Stimulated activated CD4-positive, alpha-beta T cell treated with anti-CD3 and anti-CD28 coated beads, Interleukin-1b, Interleukin-23, amount 100 ng/mL, for 4 hours (primary cell): ENCODE measurements around the gene GGT7.
"Not testable (repeated sequence)": the region's sequence is repeated elsewhere in the genome, so short reads cannot be mapped to it uniquely, and the experiment has no call there.

Source experiments
- DNase-seq, 2 donors: peaks; one replicate each; pipeline ENCODE4 v3.0.0-alpha.2; 2020; ENCODE audit warnings: low read depth in 2 of 2

GGT7 gene

DNA sequence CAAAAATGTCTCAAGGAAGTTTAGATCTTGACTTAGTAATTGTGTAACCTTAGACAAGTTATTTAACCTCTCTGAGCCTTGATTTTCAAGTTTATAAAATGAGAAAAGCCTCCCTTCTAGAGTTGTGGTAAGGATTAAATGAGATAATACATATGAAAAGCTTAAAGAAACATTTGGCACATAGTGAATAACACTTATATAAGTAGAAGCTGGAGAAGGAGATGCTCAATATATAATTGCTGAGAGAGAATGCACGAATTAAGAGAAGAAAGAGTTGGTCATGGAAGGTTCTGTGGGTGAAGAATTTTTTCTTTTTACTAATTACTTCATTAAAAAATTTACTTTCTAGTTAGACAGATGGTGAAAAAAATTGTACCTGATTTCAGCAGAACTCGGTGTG, 9.0 kb upstream of the GGT7 start:
- no peak for DNase-seq

DNA sequence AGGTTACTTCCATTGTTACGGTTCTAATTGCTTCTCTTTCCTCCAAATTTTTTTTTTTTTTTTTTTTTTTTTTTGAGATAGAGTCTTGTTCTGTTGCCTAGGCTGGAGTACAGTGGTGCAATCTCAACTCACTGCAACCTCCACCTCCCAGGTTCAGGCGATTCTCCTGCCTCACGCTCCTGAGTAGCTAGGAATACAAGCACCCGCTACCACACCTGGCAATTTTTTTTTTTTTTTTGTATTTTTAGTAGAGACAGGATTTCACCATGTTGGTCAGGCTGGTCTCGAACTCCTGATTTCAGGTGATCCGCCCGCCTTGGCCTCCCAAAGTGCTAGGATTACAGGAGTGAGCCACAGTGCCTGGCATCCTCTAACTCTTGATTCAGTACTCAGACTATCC, 8.3 kb upstream of the GGT7 start:
- DNase-seq, result not testable (repeated sequence)

DNA sequence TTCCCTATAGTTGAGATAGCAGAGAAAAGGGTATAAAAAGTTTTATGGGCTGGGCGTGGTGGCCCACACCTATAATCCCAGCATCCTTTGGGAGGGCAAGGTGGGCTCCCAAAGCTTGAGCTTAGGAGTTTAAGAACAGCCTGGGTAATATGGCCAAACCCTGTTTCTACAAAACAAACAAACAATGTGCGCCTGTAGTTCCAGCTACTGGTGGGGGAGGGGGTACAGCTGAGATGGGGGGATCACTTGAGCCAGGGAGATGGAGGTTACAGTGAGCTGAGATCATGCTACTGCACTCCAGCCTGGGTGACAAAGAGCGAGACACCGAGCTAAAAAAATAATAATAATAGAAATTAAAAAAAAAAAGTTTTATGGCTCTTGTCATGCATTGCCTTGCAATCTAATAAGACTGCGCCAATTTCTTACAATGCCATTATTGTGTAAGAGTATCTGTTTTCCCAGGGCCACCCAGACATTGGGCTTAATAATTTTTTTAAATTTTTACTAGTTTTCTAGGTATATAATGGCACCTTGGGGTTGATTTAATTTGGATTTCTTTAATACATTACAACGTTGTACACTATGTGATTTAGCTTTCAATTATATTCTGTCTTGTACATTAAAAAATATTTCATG, 7.7 kb upstream of the GGT7 start:
- no peak for DNase-seq

DNA sequence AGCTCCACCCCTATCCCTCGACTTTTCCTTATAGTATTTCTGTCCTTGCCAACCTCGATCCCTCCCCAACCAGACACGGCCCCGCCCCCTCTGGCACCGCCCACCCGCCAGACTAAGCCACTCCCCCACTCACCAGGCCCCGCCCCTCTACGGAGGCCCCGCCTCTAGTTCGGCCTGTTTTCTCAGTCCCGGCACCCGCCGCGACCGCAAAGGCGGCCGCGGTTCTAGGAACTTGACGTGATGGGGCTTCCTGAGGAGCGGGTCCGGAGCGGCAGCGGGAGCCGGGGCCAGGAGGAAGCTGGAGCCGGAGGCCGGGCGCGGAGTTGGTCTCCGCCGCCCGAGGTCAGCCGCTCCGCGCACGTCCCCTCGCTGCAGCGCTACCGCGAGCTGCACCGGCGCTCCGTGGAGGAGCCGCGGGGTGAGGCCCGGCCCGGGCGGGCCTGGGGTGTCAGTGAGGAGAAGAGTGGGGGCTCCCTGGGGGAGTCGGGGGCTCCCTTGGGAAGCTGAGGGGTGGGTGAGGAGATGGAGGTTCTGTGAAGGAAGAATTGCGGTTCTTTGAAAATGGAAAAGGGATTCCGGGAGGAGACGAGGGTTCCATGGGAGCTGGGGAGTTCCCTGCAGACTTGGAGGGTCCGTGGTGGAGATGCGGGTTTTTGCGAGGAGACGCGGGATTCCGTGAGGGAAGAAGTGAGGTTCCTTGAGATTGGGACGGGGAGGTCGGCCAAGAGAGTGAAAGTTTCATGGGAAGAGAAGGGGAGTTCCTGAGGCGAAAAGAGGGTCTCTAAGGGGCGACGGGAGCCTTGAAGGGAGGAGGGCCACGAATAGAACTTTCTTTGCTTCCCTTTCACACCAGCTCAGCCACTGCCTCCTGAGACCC, 4.0 kb upstream of the GGT7 start, which contains the start of gene ACSS2:
Gene ACSS2, plus strand, starts transcription at position 207 of the 877 bp plus-strand sequence. Its CDS starts 34 bp downstream, at position 241.
- peak; percentile 98 for DNase-seq

DNA sequence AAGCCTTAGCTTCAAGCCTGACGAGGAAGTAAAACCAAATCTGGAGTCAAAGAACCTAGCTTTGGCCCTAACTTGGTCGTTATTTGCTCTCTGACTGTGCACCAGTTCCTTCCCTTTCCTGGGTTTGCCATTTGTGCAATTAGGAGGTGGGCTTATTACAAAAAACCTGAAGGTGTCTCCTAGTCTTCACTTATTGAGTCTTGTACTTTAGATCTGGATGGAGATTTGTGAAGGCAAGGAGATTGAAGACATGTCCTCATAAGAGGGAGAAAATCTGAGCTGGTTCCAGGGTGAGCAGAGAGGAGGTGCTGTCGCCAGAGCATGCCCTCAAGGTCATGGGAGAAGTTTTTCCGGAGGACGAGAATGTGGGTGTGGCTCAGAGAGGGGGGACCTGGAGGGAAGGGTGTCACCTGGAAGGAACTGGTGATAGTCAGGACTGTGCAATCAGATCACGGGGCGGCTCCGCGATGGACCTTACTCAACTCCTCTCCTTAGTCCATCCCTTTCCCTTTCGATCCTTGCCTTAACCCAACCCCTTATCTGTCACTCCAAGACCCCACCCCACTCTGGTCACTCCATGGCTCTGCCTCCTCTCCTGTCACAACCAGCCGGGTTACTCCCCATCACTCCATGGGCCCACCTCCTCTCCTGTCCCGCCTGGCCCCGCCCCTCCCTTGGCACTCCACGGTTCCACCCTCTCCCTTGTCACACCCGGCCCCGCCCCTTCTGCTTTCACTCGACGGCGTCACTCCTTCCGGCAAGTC, 3.2 kb upstream of the GGT7 start:
- no peak for DNase-seq

DNA sequence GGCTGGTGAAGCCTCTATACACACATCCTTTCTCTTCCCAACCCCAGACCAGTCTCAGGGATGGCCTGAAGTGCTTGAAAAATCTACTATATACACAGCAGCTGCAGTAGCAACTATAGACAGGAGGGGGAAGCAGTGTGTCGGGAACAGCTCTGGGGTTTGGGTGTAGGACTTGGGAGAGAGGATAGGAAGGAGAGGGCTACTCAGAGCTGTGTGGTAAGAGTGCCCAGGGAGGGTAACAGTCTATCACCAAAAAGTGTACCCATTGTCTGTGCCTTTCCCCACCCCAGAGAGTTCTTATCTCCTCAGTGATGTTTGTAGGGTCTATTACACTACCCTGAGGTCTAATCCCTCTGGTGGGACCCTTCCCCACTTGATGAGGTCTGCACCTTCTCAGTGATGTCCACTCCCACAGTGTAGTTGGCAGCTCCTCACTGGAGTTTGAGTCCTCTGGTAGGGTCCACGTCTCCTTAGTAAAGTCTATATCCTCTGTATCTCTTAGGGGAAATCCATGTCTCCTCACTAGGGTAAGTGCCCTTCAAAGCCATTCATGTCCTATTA, 1.5 kb upstream of the GGT7 start:
- peak; percentile 36 to 42 for DNase-seq

DNA sequence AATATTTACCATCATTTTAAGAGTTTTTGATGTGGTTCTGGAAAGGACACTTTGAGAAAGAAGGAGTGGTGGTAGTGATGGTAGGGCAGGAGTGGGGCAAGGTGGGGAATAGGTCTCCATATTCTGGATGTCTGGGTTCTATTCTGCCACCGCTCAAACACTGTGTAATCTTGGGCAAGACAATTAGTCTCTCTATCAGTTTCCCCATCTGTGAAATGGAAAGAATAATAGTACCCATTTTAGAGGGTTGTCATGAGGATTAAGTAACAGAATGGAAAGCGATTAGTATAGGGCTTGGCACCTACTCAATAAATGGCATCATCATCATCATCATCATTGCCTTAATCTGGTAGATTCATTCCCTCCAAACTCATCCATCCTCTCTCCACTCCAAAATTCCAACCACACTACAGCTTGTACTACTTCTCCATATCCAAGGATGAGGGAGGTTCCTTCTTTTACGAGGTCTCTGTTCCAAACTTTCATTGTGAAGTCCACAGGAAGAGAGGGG, 982 bp upstream of the GGT7 start:
- no peak for DNase-seq

DNA sequence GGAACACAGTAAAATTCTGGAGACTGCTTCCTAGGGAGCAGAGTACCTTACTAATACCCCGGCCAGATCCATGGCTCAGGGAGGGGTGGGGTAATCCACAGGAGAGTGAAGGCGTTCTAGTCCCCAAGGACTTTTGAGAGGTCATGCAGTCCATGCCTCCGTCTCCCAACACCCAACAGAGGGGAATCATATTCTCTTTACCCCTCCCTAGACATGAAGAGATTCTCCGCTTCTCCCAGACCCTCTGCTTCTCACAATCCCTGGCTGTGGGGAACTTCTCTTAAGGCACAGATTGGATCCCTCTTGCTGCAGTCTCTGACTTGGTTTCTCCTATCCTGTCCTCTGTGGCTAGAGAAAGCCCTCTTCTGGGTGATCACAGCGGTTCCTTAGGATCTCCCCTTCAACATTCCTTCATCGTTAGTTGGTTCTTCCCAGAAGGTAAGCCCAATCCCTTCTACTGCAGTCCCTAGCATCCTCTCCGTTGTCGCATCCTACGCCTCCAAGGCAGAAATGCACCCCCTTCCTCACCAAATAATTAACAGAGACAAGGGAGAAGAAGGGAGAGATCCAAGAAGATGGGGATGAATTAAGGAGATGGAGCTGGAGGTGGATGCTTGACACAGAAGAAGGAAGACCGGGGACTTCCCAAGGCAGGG, 562 bp downstream of the GGT7 start:
- no peak for DNase-seq

DNA sequence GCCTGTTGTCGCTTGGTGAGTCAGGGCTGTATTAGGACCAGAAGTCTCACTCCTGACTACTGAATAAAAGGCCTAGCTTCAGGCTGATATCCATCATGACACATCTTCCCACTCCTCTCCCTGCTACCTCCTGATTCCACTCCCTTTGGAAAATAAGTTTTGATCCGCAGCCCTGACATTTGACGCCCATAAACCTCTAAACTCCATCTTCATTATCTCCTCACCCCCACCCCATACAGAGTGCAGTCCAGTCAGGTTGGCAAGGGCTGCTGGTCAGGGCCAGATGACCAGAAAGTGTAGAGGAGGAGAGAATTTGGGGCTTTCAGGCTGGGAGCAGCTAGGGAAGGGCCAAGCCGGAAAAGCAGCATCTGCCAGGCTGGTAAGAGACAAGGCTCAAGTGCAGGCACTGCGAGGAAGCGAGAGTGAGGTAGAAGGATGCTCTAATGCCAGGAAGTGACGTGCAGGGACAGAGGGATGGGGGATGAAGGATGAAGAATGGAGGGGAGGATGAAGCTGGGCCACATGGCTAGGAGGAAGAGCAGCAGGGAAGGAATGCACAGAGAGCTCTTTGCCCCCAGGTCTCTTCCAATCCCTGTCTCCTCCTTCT, 1.2 kb downstream of the GGT7 start:
- DNase-seq, result no peak

DNA sequence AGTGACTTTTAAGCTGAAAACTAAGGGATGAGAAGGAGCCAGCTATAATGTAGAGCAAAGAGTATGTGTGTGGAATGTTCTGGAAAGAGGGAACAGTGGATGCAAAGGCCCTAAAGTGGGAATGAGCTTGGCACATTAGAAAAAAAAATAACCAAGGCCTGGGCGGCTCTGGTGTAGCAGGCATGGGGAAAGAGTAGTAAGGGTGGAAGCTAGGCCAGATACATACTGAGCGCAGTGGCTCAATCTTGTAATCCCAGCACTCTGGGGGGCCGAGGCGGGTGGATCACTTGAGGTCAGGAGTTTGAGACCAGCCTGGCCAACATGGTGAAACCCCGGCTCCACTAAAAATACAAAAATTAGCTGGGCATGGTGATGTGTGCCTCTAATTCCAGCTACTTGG, 8.4 kb downstream of the GGT7 start:
- DNase-seq, result no peak

DNA sequence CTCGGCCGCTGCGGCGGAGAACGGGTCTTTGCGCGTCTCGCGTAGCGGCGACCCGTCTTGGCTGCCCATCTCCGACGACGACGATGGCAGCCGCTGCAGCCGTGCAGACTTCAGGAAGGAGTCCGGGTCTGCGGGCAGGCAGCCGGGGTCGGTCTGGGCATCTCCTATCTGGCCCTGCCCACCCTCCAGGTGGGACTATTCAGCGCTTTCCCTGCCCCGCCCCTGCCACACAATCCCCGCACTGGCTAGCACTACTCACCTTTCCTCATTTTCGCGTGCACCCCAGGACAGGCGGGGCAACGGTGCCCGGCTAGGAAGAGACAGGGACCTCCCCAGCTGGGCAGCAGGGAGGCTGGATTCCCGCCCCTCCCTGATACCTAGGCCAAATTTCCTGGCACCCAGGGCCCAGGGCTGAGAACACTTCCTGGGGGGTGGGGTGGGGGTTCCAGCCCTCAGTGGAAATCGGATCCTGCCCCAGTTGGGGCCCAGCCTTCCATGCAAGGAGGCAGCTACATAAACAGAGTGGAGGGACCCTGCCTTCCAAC, 9.2 kb downstream of the GGT7 start:
- no peak for DNase-seq

DNA sequence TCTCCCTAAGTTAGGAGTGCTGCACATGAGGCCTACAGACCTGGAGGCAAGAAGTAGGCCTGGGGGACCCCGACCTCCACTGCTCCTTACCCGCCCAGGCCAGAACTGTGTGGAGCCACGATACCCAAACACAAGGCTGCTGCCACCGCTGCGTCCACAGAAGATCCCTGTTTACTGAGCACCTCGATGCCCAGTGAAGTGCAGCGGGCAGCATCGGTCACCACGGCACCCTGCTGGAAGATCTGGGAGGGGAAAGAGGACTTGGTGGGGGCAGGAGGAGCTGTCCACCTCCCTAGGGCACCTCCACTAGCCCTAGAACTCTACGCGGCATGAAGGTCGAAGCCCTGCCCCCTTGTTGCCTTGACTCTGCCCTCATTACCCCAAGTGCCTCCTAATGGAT, 9.9 kb downstream of the GGT7 start:
- no peak for DNase-seq

DNA sequence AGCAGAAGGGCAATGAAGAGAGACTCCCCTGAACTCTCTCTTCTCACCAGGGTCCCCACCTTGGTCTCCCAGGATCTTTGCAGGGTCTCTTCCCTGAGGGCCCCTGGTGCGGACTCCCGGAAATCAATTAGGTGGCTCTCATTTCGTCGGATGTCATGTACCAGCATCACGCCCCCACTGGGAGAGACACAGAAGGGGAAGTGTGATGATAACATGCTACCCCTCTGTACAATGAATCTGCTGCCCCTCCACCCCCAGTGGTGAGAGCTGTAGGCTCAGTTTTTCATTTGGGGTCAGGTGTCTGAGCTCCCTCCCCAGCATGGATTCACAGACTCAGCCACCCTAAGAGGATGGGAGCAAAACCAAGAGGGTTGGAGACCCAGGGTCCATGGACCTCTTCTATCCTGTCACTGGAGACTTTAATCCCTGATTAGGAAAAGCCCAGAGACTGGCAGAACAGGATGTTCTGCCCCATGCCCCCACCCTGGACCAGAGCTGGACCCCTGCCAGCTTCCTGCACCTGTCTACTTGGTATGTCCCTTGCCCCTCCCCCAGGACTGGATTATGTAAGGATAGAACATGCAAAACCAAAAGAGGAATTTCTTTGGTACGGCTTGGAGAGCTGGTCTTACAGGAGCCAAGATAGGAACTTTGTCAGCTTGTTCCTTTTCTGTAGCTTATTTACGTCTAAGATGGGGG, 11.1 kb downstream of the GGT7 start:
- no peak for DNase-seq

DNA sequence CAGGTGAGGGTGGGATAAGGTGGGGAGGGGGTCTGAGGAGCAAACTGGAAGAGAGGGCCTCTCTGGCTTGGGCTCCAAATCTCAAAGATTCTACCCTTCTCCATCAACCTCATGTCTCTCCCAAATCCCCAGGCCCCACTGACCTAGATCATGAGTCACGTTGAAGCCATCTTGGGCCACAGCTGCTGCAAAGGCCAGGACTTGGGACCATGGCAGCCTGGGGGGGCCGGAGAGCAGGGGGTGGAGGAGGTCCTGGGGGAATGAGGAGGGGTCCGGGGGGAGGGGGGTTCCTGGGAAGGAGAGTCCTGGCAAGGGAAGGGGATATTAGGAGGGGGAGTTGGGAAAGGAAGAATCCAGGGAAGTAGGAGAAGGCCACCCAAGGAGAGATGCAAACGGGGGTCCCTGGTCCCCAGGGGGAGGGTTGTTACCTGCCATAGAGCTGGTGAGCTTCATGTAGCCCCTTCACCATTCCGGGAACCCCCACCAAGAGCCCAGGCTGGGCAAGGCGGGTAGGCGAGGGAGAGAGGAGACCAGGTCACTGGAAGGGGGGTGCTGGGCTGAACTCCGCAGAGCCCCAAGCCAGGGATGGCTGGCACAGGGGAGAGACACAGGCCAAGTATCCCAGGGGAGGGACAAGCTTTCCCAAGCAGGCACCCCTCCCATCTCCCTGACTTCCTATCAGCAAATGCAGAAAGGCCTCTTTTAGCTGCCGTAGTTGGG, 12.7 kb downstream of the GGT7 start:
- DNase-seq, result no peak

DNA sequence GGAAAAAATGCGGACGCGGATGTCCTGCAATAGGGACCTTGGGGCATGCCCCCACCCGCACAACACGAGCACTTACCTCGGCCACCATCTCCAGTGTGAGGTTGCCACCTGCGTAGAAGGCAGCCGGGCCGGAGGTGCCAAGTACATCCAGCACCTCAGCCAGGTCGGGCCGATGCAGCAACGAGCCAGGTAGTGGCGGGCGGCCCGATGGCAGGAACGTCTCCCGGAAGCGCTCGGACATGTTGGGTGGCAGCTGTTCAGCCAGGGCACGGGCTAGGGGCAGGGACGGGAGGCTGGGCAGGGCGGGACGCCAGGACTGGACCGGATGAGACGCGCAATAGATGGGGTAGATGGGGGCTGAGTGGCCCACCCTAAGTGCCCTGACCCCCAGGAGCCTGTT, 13.3 kb downstream of the GGT7 start:
- DNase-seq, result no peak

DNA sequence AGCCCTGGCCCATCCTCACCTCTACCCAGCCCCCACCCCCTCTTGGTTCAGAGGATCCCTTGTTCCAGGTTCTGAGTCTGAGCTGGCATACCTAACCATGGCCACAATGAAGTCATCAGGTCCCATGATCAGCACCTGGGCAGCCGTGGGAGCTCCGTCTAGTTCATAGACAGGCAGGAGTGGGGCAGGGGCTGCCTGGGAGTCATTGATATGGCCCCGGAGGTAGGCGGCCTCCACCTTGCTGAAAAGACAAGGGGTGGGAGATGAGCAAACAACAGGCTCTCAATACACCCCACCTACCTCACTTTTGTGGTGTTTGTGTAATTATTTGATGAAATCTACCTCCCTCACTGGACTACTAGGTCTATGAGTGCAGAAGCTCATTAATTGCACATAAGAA, 20.4 kb downstream of the GGT7 start:
- DNase-seq, result no peak

DNA sequence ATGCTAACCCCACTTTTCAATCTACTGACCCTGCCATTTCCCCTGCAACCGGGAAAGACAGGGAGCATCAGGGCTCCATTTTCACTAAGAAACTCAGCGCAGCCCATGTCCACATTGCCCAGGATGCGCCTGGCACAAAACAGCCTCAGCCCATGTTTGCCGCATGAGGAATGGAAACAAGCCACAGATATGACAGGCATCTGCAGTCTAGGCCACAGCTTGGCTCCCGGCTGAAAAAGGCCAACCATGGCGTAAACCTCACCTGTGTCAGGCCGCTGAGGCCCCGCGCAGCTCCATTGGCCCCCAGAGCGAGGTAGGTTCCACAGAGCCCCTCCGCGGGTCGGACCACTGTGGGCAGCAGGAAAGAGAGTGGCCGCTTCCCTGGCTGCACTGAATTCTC, 21.7 kb downstream of the GGT7 start:
- no peak for DNase-seq

DNA sequence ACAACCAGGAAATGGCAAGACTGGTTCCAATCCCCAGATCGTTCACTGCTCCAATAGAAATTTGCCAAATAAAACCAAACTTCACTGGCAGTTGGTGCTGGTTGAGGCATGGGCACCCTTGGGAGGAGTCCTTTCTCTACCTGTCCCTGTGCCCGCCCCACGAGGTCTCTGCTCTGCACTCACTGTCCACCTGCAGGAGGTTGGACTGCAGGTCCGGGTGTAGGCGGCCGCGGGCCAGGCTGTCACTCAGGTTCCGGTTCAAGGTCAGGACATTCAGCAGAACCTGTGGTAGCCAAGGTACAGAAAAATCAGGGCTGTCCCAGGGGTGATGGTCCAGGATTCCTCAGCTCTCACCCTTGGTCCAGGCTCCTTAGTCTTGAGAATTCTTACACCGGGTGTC, 22.9 kb downstream of the GGT7 start:
- DNase-seq, result no peak

DNA sequence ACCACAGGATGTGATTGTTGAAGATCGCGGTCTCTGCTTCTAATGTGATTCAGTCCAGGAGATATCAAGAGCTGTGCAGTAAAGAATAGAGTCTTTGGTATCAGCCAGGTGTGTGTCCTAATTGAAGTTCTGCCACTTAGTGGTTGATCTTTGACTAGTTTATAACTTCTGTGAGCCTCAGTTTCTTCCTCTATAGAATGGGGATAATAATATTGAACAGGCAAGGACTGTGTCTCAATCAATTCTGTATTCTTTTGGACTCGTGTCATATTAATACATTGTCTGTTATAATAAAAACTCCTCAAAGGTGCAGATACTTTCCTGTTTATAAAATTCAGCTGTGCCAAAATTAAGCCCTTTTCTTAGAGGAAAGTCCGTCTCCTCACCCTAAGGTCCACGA, 24.1 kb downstream of the GGT7 start:
- no peak for DNase-seq

DNA sequence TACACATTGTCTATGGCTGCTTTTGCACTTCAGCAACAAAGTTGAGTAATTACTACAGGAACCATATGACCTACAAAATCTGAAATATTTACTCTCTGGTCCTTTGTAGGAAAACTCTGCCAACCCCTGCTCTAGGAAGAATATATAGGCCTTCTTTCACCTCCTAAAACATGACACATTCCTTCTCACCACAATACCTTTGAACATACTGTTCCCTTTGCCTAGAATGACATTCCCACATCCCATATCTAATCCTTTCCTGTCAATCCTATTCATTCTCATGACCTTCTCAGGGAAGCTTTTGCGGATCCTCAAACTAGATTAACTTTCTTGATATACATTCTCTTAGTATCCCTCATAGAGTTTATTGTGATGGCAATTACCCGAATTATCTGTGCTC, 29.2 kb downstream of the GGT7 start:
- DNase-seq, result no peak
